ENCODE measurements around the gene USP32.
"Not testable (repeated sequence)": the region's sequence is repeated elsewhere in the genome, so short reads cannot be mapped to it uniquely, and the experiment has no call there.

Gene USP32, protein sequence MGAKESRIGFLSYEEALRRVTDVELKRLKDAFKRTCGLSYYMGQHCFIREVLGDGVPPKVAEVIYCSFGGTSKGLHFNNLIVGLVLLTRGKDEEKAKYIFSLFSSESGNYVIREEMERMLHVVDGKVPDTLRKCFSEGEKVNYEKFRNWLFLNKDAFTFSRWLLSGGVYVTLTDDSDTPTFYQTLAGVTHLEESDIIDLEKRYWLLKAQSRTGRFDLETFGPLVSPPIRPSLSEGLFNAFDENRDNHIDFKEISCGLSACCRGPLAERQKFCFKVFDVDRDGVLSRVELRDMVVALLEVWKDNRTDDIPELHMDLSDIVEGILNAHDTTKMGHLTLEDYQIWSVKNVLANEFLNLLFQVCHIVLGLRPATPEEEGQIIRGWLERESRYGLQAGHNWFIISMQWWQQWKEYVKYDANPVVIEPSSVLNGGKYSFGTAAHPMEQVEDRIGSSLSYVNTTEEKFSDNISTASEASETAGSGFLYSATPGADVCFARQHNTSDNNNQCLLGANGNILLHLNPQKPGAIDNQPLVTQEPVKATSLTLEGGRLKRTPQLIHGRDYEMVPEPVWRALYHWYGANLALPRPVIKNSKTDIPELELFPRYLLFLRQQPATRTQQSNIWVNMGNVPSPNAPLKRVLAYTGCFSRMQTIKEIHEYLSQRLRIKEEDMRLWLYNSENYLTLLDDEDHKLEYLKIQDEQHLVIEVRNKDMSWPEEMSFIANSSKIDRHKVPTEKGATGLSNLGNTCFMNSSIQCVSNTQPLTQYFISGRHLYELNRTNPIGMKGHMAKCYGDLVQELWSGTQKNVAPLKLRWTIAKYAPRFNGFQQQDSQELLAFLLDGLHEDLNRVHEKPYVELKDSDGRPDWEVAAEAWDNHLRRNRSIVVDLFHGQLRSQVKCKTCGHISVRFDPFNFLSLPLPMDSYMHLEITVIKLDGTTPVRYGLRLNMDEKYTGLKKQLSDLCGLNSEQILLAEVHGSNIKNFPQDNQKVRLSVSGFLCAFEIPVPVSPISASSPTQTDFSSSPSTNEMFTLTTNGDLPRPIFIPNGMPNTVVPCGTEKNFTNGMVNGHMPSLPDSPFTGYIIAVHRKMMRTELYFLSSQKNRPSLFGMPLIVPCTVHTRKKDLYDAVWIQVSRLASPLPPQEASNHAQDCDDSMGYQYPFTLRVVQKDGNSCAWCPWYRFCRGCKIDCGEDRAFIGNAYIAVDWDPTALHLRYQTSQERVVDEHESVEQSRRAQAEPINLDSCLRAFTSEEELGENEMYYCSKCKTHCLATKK (N-terminal part only)

GRCh38 chr17:60392042-60392844 is at the start of gene USP32:
TSS of gene USP32 (minus strand) at chr17:60392133. CDS start at chr17:60391939, 194 bp downstream.
- H3K27ac Mint-ChIP-seq, result peak within 1 kb of the TSS; percentile 93
- DNase-seq (ENCODE audit: low spot score in 2 of 2) (peak; percentile 90 to 99), ATAC-seq (peak; percentile 91)
- H3K4me3 Mint-ChIP-seq, result peak within 1 kb of the TSS; percentile 94
- no peaks in the 10 kb centered on the region for H3K9me3 Mint-ChIP-seq
- H3K4me1 Mint-ChIP-seq, result peaks cover 32% of the 10 kb centered on the region
- peaks cover 21% of the 10 kb centered on the region for H3K36me3 Mint-ChIP-seq

DNA sequence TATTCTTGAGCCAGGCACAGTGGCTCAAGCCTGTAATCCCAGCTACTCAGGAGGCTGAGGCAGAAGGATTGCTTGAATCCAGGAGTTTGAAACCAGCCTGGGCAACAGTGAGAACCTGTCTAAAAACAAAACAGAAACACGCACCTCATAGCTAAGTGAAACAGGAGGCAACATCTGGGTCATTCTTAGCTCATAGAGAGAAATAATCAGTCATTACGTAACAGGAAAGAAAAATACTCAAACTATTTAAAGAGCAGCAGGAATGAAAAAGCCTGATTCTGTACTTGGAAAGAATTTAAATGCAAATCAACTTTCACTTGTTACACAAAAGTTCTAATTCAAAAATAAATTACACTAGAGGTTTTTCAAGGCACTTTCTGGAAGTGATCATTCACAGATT is 47.6 kb upstream of the USP32 start:
- no peak for ATAC-seq
- no peak overlapping the region for H3K27ac Mint-ChIP-seq
- no peaks in the 10 kb centered on the region for H3K36me3 Mint-ChIP-seq
- H3K4me3 Mint-ChIP-seq, result no peak overlapping the region
- no peak for DNase-seq (ENCODE audit: low spot score in 2 of 2)
- H3K9me3 Mint-ChIP-seq, result no peaks in the 10 kb centered on the region
- peaks cover 5% of the 10 kb centered on the region for H3K4me1 Mint-ChIP-seq

DNA sequence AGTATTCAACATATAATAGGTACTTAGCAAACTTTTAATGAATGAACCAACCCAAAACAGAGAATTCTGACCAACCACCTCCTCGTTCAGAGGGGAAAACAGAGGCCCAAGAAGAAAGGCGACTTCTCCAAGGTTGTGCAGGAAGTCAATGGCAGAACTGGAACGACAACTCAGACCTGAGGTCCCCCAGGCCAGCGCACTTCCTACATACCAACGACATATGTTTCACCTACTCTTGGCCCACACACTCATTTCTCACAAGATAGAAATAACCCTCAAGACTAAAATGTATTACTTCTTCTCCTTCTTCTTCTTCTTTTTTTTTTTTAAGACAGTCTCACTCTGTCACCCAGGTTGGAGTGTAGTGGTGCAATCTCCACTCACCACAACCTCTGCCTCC is 44.7 kb upstream of the USP32 start:
- H3K36me3 Mint-ChIP-seq, result no peaks in the 10 kb centered on the region
- DNase-seq (ENCODE audit: low spot score in 2 of 2), result no peak
- peaks cover 5% of the 10 kb centered on the region for H3K4me1 Mint-ChIP-seq
- H3K27ac Mint-ChIP-seq, result no peak overlapping the region
- no peak overlapping the region for H3K4me3 Mint-ChIP-seq
- ATAC-seq, result no peak
- no peaks in the 10 kb centered on the region for H3K9me3 Mint-ChIP-seq

- H3K9me3 Mint-ChIP-seq, result no peaks in the 10 kb centered on the region
- peak; percentile 52 for ATAC-seq
- no peak overlapping the region for H3K27ac Mint-ChIP-seq
- H3K4me1 Mint-ChIP-seq, result peaks cover 5% of the 10 kb centered on the region
- H3K4me3 Mint-ChIP-seq, result no peak overlapping the region
- no peaks in the 10 kb centered on the region for H3K36me3 Mint-ChIP-seq
- peak; percentile 44 to 73 for DNase-seq (ENCODE audit: low spot score in 2 of 2)
Observed at GRCh38 chr17:60435244-60436167, 43.6 kb upstream of the USP32 start.

- not testable (repeated sequence) for H3K9me3 Mint-ChIP-seq; H3K4me1 Mint-ChIP-seq; DNase-seq (ENCODE audit: low spot score in 2 of 2); H3K36me3 Mint-ChIP-seq; H3K27ac Mint-ChIP-seq; H3K4me3 Mint-ChIP-seq; ATAC-seq
Observed at GRCh38 chr17:60433021-60433997, 41.4 kb upstream of the USP32 start.

DNA sequence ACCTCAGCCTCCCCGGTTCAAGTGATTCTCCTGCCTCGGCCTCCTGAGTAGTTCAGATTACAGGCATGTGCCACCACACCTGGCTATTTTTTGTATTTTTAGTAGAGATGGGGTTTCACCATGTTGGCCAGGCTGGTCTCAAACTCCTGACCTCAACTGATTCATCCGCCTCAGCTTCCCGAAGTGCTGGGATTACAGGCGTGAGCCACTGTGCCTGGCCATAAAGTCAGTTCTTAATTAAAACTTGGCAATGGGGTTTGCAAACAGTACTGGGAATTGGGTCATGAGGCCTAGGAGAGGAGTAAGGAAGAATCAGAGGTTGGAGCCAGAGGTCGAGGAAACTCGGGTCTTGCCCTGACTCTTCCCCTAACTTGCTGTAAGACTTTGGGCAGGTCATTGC is 38.6 kb upstream of the USP32 start:
- not testable (repeated sequence) for DNase-seq (ENCODE audit: low spot score in 2 of 2); H3K36me3 Mint-ChIP-seq; H3K4me3 Mint-ChIP-seq; H3K9me3 Mint-ChIP-seq; H3K27ac Mint-ChIP-seq; H3K4me1 Mint-ChIP-seq; ATAC-seq

- ATAC-seq; DNase-seq (ENCODE audit: low spot score in 2 of 2); H3K27ac Mint-ChIP-seq; H3K4me1 Mint-ChIP-seq; H3K36me3 Mint-ChIP-seq; H3K4me3 Mint-ChIP-seq; H3K9me3 Mint-ChIP-seq: not testable (repeated sequence)
Observed at GRCh38 chr17:60428491-60428890, 36.6 kb upstream of the USP32 start.

DNA sequence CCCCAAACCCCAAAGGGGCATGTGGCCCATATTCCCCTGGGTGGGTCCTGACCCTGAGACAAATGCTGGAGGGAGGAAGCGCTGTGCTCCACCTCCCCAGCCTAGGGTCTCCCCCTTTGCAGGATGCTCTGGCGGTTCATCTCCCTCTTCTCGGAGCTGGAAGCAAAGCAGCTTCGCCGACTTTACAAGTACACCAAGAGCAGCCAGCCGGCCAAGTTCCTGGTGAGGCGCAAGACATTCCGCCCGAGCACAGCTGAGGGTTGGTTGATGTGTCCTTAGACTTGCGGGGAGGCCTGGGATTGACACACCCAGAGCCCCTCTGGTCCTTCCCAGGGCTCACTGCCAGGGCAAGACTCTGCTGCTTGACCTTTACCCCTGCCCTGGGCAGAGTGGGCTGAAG is 34.7 kb upstream of the USP32 start:
- DNase-seq (ENCODE audit: low spot score in 2 of 2), result no peak
- Mint-ChIP-seq H3K4me3 (no peak overlapping the region), H3K27ac (no peak overlapping the region), H3K36me3 (no peaks in the 10 kb centered on the region), H3K9me3 (no peaks in the 10 kb centered on the region), H3K4me1 (peaks cover 6% of the 10 kb centered on the region)
- ATAC-seq, result no peak

GRCh38 chr17:60425626-60426025 is 33.7 kb upstream of the USP32 start:
- H3K27ac Mint-ChIP-seq, result no peak overlapping the region
- no peak overlapping the region for H3K4me3 Mint-ChIP-seq
- H3K4me1 Mint-ChIP-seq, result peaks cover 14% of the 10 kb centered on the region
- no peaks in the 10 kb centered on the region for H3K9me3 Mint-ChIP-seq
- no peak for ATAC-seq
- DNase-seq (ENCODE audit: low spot score in 2 of 2), result no peak
- no peaks in the 10 kb centered on the region for H3K36me3 Mint-ChIP-seq

- no peaks in the 10 kb centered on the region for H3K9me3 Mint-ChIP-seq
- DNase-seq (ENCODE audit: low spot score in 2 of 2) (no peak), ATAC-seq (no peak)
- peaks cover 14% of the 10 kb centered on the region for H3K4me1 Mint-ChIP-seq
- no peaks in the 10 kb centered on the region for H3K36me3 Mint-ChIP-seq
- H3K27ac Mint-ChIP-seq, result no peak overlapping the region
- no peak overlapping the region for H3K4me3 Mint-ChIP-seq
Observed at GRCh38 chr17:60423865-60424264, 31.9 kb upstream of the USP32 start.

DNA sequence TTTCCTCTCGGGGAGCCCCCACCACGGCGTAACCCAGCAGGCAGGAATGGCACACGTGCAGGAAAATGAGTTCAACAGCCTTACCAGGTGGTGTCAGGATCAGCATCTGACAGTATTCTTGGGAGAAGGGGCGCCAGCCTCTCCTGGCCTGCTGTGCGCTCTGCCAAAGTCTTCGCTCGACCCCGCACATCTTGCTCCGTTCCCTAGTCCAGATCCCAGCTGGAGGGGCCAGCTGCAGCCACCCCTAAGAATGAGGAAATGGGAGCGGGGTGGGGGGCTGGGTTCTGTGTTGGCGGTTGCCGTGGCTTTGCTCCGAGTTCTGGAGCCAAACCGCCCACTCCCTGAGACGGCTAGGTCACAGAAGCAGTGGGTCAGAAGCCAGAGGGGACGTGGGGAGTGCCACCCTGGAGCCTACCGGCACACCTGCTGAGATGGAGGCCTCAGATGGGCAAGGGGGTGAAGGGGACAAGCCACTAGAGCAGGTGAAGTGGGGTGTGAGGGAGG is 30.3 kb upstream of the USP32 start, which contains the start of gene CHCT1:
Gene CHCT1 (plus strand): TSS at position 328 of the 504 bp plus-strand sequence. CDS start 104 bp downstream, at position 432.
- Mint-ChIP-seq H3K4me1 (peaks cover 14% of the 10 kb centered on the region), H3K4me3 (peak within 1 kb of the TSS; percentile 70), H3K27ac (peak within 1 kb of the TSS; percentile 89), H3K36me3 (no peaks in the 10 kb centered on the region), H3K9me3 (no peaks in the 10 kb centered on the region)
- no peak for ATAC-seq
- DNase-seq (ENCODE audit: low spot score in 2 of 2), result no peak

GRCh38 chr17:60421273-60422161 is 29.6 kb upstream of the USP32 start:
- H3K4me1 Mint-ChIP-seq, result peaks cover 14% of the 10 kb centered on the region
- H3K9me3 Mint-ChIP-seq, result no peaks in the 10 kb centered on the region
- peak overlapping the region; percentile 89 for H3K27ac Mint-ChIP-seq
- DNase-seq (ENCODE audit: low spot score in 2 of 2), result peak; percentile 70 to 87
- H3K4me3 Mint-ChIP-seq, result peak overlapping the region; percentile 70
- no peaks in the 10 kb centered on the region for H3K36me3 Mint-ChIP-seq
- peak; percentile 97 for ATAC-seq

All from stimulated activated effector memory CD8-positive, alpha-beta T cell treated with anti-CD3 and anti-CD28 coated beads, Interleukin-12 subunit alpha, Interleukin-12 subunit beta, amount 100 ng/mL, for 72 hours (primary cell).